NOMO-1 treated with dmso at 0.1 percent for 144 hours (cell line): ENCODE measurements around the gene ATP7A.
A peak's percentile ranks its signal among the peaks of the same experiment; 100 is the strongest.
"Not testable (repeated sequence)": the region's sequence is repeated elsewhere in the genome, so short reads cannot be mapped to it uniquely, and the experiment has no call there.

Source experiments
- DNase-seq: peaks from one replicate; lab custom pipeline; 2025; ENCODE audit not compliant: unreplicated experiment; lab: John Stamatoyannopoulos, UW

The ATP7A gene

DNA sequence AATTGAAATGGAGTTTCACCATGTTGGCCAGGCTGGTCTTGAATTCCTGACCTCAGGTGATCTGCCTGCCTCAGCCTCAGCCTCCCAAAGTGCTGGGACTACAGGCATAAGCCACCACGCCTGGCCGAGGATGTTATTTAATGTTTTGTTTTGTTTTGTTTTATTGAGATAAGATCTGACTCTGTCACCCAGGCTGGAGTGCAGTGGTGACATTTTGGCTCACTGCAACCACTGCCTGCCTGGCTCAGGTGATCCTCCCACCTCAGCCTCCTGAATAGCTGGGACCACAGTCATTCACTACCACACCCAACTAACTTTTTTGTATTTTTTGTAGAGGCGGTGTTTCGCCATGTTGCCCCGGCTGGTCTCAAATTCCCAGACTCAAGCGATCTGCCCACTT lies 34.5 kb downstream of the ATP7A start:
- not testable (repeated sequence) for DNase-seq

DNA sequence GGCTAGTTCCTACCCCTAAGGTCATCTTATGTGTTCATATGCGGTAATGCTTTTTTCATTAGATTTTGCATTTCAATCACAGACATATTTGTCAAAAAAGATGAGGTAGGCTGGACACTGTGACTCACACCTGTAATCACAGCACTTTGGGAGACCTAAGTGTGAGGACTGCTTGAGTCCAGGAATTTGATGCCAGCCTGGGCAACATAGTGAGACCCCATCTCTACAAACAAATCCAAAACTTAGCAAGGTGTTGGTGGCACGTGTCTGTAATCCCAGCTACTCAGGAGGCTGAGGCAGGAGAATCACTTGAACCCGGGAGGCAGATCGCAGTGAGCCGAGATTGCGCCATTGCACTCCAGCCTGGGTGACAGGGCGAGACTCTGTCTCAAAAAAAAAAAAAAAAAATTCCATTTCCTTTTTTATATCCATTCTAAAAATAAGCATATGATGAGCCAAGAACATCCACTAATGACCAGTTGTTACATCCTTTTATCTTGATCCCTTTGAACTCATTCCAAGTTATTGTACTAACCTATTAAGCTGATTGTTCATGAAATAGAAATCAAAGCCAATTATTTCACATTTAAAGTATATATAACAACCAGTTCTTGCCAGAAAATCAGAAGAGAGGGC lies 35.5 kb downstream of the ATP7A start:
- no peak for DNase-seq

DNA sequence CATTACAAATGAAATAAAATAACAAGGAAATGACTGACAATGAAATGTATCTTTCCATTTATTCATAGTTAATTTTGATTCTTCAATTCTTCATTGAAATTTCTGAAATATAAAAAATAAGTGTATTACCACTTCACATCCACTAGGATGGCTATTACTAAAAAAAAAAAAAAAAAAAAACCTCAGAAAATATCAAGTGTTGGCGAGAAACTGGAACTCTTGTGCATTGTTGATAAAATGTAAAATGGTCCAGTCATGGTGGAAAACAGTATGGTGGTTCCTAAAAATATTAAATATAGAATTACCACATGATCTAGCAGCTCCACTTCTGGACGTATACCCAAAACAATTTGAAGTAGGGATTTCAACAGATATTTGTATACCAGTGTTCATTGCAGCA lies 36.1 kb downstream of the ATP7A start:
- DNase-seq = no peak

DNA sequence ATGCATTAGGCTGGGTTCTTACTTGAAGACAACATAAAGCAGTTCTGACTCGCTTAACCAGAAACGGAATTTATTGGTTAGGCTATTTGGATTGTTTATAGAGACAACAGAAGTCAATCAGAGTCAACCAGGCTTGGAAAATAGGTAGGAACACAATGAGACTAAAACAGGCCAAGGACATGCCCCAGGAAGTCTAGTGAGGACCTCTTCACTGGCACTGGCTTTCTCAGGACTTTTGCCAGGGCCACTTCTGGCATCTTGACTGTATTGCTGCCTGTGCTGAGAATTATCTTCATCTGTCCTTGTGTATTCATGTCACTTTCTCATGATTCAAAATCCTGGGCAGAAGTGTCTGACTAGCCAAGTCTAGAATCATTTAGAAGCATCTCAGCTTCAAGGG lies 39.3 kb downstream of the ATP7A start:
- DNase-seq = no peak

DNA sequence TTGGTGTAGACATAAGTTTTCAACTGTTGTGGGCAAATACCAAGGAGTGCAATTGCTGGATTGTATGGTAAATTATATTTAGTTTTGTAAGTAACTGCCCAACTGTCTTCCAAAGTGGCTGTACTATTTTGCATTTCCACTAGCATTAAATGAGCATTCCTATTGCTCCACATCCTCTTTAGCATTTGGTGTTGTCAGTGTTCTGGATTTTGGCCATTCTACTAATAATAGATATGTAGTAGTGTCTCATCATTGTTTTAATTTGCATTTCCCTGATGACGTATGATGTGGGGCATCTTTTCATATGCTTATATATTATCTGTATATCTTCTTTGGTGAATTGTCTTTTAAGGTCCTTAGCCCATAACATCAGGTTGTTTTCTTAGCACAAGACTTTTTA lies 41.7 kb downstream of the ATP7A start:
- DNase-seq = no peak

DNA sequence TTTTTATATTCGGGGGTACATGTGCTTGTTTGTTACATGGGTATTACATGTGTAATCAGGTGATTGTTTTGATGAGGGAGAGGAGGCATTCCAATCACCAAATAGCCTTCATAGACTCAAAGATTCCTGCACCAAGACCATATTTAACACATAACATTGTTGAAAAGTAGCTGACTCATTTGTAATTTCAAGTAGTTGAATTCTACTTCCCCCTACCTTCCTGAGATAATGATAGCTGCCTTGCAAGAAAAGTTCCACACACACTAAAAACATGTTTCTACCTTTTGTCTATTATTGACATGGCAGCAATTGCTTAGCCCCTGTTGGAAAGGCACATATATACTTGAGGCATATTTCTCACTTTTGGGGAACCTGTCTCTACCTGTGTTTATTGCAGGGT lies 42.8 kb downstream of the ATP7A start:
- DNase-seq = no peak

DNA sequence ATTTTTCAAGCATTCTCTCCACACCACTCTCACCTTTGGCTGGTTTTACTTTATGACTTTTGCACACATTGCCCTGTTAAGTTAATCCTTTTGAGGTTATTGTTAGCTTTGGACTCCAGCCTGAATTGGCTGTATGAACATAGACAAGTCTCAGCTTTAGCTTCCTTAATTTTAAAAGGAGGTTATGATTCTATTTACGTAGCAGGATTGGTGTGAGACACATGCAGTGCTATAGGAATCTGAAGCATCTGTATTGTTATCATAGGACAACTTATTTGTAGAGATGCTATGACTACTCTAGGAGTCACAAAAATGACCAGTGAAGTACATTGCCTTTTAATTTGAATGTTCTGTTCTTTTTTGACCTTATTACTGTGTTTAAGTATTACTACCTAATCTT lies 43.2 kb downstream of the ATP7A start:
- no peak for DNase-seq

DNA sequence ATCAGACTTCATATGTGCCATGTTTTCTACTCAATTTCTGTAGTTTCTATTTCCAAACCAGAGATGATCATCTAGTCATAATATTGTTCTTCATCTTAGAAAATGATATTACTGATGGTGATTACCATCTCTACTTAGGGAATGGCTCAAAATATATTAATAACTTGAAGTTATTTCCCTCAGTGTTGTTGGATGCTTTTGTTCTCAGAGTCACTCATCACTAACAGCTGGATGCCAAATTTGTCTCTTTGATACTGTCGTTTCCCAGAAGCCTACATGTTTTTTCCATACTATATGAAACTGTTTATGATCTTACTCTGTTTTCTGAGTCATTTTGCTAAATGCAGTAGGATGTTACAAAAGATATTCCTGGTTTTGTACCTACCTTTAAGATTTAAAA lies 50.1 kb downstream of the ATP7A start:
- no peak for DNase-seq

DNA sequence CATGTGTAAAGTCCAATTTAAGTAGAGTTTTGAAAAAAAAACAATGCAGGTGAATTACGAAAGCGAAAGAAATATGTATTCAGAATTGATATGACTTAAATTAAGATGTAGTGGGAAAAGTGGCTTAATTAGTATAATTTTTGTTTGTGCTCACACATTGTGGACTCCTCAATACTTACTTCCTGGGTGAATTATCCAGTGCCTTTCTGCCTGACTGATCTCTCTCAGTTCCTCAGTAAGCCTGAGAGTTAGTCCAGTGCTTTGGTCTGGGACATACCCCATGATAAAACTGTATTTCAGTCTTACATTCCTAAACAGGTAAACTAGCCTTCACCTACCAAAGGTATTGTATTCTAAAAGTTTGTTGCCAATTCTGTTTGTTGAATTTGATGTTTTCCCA lies 50.6 kb downstream of the ATP7A start:
- DNase-seq = no peak

DNA sequence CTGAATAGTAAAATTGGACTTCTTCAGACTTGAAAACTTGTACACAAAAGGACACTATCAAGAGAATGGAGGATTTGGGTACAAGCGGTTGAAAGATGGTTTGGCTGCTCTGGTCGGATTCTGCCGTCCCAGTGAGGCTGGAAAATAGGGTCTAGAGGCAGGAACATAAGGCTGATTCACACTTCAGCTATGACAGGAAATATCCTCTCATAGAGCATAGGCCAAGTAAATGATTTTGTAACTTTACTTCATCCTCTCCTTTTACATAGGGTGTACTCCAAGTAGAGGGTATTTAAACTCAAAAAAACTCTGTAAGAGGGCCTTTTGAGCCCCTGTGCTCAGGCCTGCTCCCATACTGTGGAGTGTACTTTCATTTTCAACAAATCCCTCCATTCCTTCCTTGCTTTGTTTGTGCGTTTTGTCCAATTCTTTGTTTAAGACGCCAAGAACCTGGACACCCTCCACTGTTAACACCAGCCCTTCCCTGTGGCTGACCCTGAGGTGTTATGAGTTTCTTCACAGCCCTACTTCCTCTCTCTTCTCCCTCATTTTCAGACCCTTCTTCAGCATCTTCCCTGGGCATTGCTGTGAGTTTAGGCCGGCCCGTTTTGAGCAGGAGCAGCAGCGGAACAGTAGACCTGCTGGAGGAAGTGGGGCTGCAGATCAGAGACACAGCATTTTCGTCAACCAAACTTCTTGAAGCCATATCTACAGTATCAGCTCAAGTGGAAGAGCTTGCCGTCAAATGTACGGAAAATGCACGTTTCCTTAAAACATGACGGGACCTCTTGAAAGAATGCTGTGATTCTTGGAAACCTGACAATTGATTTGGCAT lies 51.8 kb downstream of the ATP7A start:
- no peak for DNase-seq

DNA sequence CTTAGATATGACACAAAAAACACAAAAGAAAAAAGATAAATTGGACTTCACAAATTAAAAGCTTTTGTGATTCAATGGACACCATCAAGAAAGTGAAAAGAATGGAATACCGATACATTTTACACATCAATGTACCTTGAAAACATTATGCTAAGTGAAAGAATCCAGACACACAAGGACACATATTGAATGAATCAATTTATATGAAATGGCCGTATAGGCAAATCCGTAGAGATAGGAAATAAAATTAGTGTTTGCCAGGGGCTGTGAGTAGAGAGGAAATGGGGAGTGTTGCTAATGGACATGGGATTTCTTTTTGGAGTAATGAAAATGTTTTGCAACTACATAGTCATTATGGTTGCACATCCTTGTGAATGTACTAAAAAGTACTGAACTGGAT lies 55.9 kb downstream of the ATP7A start:
- DNase-seq = no peak

DNA sequence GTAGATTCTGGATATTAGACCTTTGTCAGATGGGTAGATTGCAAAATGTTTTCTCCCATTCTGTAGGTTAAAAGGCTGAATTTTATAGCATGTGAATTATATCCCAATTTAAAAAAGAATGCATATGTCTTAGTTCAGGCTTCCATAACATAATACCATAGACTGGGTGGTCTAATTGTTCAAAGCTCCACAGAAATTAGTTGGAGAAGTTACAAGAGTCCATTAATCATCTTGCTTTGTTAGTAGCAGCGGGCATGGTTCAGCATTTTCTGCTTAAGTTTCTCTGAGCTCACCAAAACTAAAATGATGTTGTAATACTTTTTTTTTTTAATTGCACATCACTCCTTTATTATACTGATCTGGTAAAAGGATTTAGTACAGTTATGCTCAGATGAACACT lies 57.1 kb downstream of the ATP7A start:
- no peak for DNase-seq

DNA sequence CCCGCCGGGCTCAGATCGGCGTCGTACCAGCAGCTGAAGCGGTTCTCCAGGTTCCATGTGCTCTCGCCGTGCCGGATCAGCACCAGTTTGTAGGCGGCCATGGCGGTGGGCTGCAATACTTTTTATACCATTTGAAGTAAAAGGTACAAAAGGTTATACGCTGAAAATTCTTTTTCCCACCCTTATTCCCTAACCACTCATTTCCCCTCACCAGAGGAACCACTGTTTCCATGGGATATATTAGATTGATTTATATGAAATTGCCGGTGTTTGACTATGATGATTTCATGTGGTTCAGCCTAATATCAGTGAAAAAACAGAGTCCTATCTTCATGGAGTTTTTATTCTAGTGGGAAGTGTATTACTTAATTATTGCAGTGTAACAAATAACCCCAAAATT lies 59.0 kb downstream of the ATP7A start, which contains the start of gene PGAM4:
Gene PGAM4, minus strand, starts transcription at position 101 of the 400 bp plus-strand sequence. Its CDS starts 0 bp downstream, at position 101.
- DNase-seq = no peak

DNA sequence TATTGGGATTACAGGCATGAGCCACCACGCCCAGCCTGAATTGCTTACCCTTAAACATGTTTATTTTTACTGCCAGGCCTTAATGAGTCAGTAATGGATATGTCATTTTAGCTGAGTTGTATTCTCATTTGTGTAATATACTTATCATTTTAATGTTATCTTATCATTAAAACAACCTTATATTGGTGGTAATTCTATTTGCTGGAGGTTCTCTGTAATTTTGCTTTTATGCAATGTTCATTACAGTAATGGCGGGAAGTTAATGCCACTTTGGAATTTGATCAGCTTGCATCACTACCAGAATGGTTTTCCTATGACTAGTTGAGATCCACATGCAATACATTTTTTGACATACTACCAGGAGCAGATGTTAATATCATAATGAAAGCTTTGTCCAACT lies 65.3 kb downstream of the ATP7A start:
- no peak for DNase-seq

DNA sequence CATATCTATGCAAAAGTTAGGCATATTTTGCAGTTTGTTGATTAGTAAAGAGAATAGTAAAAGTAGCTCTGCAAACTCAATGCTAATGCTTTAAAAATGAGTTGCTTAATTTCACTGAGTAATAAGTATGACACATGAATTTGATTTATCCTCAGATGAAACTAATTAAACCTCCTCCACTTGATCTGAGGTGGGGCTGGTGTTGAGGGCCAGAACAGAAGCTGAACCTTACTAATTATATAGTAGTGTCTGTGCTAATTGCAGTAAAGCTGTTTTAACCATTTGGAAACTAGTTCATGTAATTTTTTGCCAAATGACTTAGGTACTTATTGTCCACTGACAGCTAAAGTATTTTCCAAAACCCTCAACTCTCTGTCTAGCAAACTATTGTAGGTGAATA lies 66.6 kb downstream of the ATP7A start:
- no peak for DNase-seq

DNA sequence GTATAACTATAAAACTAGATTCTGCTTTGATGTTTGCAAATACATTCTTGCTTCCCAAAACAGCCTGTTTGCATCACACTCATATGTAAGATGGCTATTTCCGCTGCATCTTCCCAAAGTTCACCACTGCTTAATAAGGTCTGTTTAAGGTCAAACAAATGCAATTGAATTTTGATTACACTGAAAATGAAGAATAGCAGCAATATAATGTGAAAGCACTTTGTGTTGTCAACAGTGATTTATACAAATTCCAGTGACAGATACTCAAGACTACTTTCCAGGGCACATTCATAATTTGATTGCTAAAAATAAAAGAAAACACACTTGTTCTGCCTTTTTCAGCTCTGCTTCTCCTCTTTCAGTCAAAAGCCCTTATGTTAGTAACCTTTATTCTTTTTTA lies 67.0 kb downstream of the ATP7A start:
- DNase-seq = no peak

DNA sequence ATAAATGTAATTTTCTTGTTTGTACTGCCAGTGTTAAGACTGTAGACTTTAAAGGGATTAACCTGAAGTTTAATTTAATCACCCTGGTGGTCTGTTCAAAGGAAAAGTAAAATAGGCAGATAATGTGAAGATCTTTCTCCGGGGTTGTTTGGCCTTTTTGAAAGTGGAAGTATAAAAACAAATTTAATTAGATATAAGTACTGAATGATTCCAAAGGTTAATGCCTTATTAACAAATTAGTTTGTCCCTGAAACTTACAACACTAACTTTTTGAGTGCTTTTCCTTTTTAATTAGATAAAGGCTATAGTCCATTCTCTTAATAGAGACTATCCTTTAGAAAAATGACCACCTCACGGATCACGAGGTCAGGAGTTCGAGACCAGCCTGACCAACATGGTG lies 69.4 kb downstream of the ATP7A start:
- no peak for DNase-seq

DNA sequence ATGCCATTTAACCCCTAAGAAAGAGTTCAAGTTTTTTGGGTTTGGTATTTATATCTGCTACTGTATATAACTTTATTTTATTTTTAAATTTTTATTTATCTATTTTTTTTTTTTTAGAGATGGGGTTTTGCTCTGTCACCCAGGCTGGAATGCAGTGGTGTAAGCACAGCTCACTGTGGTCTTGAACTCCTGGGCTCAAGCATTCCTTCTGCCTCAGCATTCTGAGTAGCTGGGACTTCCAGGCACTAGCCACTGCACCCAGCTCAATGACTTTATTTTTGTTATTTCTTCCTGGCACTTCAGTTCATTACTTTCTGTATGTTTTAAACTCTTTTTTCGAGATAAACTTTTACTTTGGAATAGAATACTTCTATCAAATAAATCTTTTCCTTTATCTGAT lies 101.4 kb downstream of the ATP7A start:
- no peak for DNase-seq

DNA sequence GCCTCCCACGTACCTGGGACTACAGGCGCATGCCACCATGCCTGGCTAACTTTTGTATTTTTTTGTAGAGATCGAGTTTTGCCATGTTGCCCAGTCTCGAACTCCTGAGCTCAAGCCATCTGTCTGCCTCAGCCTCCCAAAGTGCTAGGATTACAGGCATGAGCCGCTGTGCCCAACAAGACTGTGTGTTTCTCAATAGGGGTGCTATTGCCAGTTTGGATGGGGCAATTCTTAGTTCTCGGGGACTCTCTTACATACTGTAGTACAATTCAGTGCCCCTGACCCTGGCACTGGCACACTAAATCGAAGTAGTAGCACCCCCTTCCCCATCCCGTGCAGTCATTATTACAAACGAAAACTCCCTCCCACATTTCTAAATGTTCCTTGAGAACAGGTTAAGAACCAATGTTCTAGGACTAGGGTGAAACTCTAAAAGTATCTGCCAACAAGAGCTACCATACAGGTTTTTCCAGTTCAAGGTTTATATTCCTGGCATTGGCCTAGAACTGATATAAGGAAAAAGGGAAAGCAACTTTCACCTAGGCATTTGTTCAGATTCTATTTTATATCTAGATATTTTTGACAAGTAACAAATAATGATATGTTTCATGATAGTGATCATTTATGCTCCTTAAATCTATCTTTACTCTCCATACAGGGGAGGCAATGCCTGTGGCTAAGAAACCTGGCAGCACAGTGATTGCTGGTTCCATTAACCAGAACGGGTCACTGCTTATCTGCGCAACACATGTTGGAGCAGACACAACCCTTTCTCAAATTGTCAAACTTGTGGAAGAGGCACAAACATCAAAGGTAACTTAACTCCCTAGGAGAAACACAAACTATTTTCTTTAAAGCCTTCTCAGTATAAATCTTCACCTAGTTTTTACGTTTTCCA lies 109.3 kb downstream of the ATP7A start:
- no peak for DNase-seq

DNA sequence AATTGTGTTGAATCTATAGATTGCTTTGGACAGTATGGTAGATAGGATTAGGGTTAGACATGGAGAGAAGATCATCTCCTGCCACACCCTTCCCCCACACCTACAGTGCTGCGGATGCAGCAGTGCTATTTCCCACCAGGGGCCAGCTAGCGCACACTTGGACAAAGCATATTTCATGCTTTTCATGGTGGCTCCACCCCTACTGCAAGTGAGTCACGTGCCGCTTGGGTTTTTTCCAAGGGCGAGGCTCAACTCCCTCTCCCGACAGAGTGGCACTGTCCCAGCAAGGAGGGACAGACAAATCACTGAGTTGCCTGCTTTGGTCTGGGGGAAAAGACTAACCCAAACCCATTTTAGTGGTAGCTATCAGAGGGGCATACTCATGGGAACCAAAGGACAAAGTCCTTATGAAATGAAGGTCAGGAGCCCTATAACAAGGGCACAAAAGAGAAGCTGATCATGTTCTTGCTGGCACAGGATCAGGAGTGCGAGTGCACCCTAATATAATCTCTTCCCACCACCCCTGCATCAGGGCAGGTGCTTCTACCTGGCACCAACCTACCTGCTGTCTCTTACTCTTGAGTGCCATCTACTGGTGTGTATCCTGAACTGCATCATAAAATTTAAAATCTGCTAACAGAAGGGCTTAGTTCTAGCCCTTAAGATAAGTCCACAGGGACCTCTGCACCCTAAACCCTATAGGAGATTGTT lies 114.0 kb downstream of the ATP7A start:
- peak; percentile 5 for DNase-seq

DNA sequence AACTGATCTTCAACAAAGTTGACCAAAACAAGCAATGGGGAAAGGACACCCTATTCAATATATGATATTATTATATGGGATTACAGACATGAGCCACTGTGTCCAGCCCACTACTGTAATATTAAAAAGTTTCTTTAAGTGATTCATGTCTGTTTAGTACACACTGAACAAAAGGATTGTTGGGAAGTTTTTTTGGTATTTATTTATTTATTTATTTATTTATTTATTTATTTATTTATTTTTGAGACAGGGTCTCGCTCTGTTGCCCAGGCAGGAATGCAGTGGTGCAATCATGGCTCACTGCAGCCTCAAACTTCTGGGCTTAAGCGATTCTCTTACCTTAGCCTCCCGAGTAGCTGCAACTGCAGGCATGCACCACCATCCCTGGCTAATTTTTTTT lies 117.3 kb downstream of the ATP7A start:
- DNase-seq = no peak
